ENCODE results near the gene STK11. TPM values are rescaled to one million over a fixed set of nuclear protein-coding genes. Genes with fewer than 3 reads are reported as not detected.

Gene STK11
- total and polyA plus RNA-seq, 10 donors = 44.0 to 107 (median 74.5) TPM

GRCh38 chr19:1247748-1248138 is 42.2 kb downstream of the STK11 start:
- 60 to 76% (median 62%) methylated on average over 5 to 8 of the region's 8 CpGs for WGBS, 5 donors
- DNase-seq = no peak
- no peaks in the 10 kb centered on the region for H3K27me3 ChIP-seq (replicated peaks in 1 of 7)
- H3K9me3 ChIP-seq = no peaks in the 10 kb centered on the region
- TF ChIP-seq POLR2AphosphoS5 (IDR thresholded peaks at IDR 0.05) (no peak), POLR2A (IDR thresholded peaks at IDR 0.05) (no peak), CTCF (IDR thresholded peaks at IDR 0.05 in 8 of 11, conservative IDR thresholded peaks at IDR 0.05 in 3 of 11) (no peak)
- intact Hi-C loops (cut with DNase I; ENCODE audit: low total_unique reads) = no loop called here
- H3K4me1 ChIP-seq = peaks cover 34 to 74% (median 67%) of the 10 kb centered on the region in 6 donors
- peak overlapping the region; percentile 97 to 100 (median 99) for H3K27ac ChIP-seq
- H3K4me3 ChIP-seq = peak overlapping the region; percentile 67 to 99 (median 94)
- peaks cover 0 to 43% (median 13%) of the 10 kb centered on the region in 6 donors for H3K36me3 ChIP-seq

GRCh38 chr19:1248139-1248785 is 42.7 kb downstream of the STK11 start, which contains the start of gene MIDN:
TSS of gene MIDN (plus strand) at chr19:1248583. CDS start at chr19:1250297, 1,714 bp downstream.
- Histone ChIP-seq H3K27ac (peak within 1 kb of the TSS; percentile 97 to 100 (median 99)), H3K4me1 (peaks cover 35 to 74% (median 66%) of the 10 kb centered on the region in 6 donors), H3K36me3 (peaks cover 0 to 40% (median 13%) of the 10 kb centered on the region in 6 donors), H3K4me3 (peak within 1 kb of the TSS; percentile 67 to 99 (median 94)), H3K9me3 (no peaks in the 10 kb centered on the region), H3K27me3 (replicated peaks in 1 of 7) (no peaks in the 10 kb centered on the region)
- intact Hi-C loops (cut with DNase I; ENCODE audit: low total_unique reads) = no loop called here
- TF ChIP-seq CTCF (IDR thresholded peaks at IDR 0.05 in 8 of 11, conservative IDR thresholded peaks at IDR 0.05 in 3 of 11) (peak in 7 of 11 experiments; percentile 12 to 65 (median 36)), POLR2AphosphoS5 (IDR thresholded peaks at IDR 0.05) (peak; percentile 91 to 96 (median 93)), POLR2A (IDR thresholded peaks at IDR 0.05) (peak; percentile 35 to 89 (median 74))
- peak; percentile 96 for DNase-seq
- WGBS, 5 donors = 0 to 1% (median 0%) methylated on average over 13 to 60 of the region's 60 CpGs

GRCh38 chr19:1248786-1249297 is 43.3 kb downstream of the STK11 start:
- 0 to 2% (median 0%) methylated on average over 9 to 74 of the region's 74 CpGs for WGBS, 5 donors
- H3K27ac ChIP-seq = peak overlapping the region; percentile 97 to 100 (median 99)
- peak in 1 of 3 donors; percentile 65 for TF ChIP-seq POLR2A (IDR thresholded peaks at IDR 0.05)
- peak; percentile 70 to 94 (median 86) for TF ChIP-seq CTCF (IDR thresholded peaks at IDR 0.05 in 8 of 11, conservative IDR thresholded peaks at IDR 0.05 in 3 of 11)
- TF ChIP-seq POLR2AphosphoS5 (IDR thresholded peaks at IDR 0.05) = peak in 1 of 3 donors; percentile 62
- H3K4me3 ChIP-seq = peak overlapping the region; percentile 67 to 99 (median 94)
- intact Hi-C loops (cut with DNase I; ENCODE audit: low total_unique reads) = no loop called here
- peaks cover 35 to 74% (median 66%) of the 10 kb centered on the region in 6 donors for H3K4me1 ChIP-seq
- no peaks in the 10 kb centered on the region for H3K9me3 ChIP-seq
- H3K36me3 ChIP-seq = peaks cover 0 to 39% (median 17%) of the 10 kb centered on the region in 6 donors
- H3K27me3 ChIP-seq (replicated peaks in 1 of 7) = no peaks in the 10 kb centered on the region
- peak; percentile 96 for DNase-seq
